HG03575 (cell line): ENCODE data around the gene C1QL2.

Source experiments
- ATAC-seq: cut with Tn5 transposase; IDR thresholded peaks from one replicate; pipeline ENCODE4 v1.9.1; 2021; ENCODE audit not compliant: unreplicated experiment, insufficient number of reproducible peaks, low FRiP score; ENCODE audit errors: extremely low read depth

C1QL2 gene

GRCh38 chr2:119158563-119159347 is at the start of gene C1QL2:
TSS of gene C1QL2 (minus strand) at chr2:119158751. CDS start at chr2:119158269, 482 bp downstream.
- no peak for ATAC-seq

GRCh38 chr2:119207447-119207846 is 48.9 kb upstream of the C1QL2 start:
- ATAC-seq: no peak

GRCh38 chr2:119206201-119206600 is 47.6 kb upstream of the C1QL2 start:
- ATAC-seq: no peak

- ATAC-seq: no peak
These were observed 46.6 kb upstream of the C1QL2 start for GRCh38 chr2:119205001-119205706.

- no peak for ATAC-seq
These were observed 46.0 kb upstream of the C1QL2 start for GRCh38 chr2:119204525-119204924.

- ATAC-seq: no peak
These were observed 44.2 kb upstream of the C1QL2 start for GRCh38 chr2:119202610-119203310.

- no peak for ATAC-seq
These were observed 43.3 kb upstream of the C1QL2 start for GRCh38 chr2:119201815-119202214.

- no peak for ATAC-seq
These were observed 39.8 kb upstream of the C1QL2 start for GRCh38 chr2:119198240-119198840.

- no peak for ATAC-seq
These were observed 39.1 kb upstream of the C1QL2 start for GRCh38 chr2:119197529-119198239.

- no peak for ATAC-seq
These were observed 38.5 kb upstream of the C1QL2 start for GRCh38 chr2:119197126-119197405.

GRCh38 chr2:119196301-119197125 is 38.0 kb upstream of the C1QL2 start:
- ATAC-seq: no peak

- ATAC-seq: no peak
These were observed 37.3 kb upstream of the C1QL2 start for GRCh38 chr2:119195887-119196286.

- ATAC-seq: no peak
These were observed 36.5 kb upstream of the C1QL2 start for GRCh38 chr2:119195001-119195400.

- no peak for ATAC-seq
These were observed 34.3 kb upstream of the C1QL2 start for GRCh38 chr2:119192893-119193292.

- ATAC-seq: no peak
These were observed 32.0 kb upstream of the C1QL2 start for GRCh38 chr2:119190321-119191111.

GRCh38 chr2:119184512-119184911 is 26.0 kb upstream of the C1QL2 start:
- ATAC-seq: no peak

GRCh38 chr2:119181791-119182445 is 23.4 kb upstream of the C1QL2 start:
- no peak for ATAC-seq
